CD4-positive, alpha-beta memory T cell (primary cell): ENCODE measurements around the gene TRIM31. TPM values are rescaled to one million over a fixed set of nuclear protein-coding genes. Genes with fewer than 3 reads are reported as not detected.
A peak's percentile ranks its signal among the peaks of the same experiment; 100 is the strongest.

Experiments
- CTCF ChIA-PET: fragments of 350-600 bp; sonication (Branson Sonifier 250); formaldehyde crosslinking; loops from one replicate; lab custom pipeline; 2021; ENCODE audit warnings: inconsistent platforms; ENCODE audit not compliant: partially characterized antibody; lab: Charles Lee
- POLR2A ChIA-PET: fragments of 350-600 bp; sonication (Branson Sonifier 250); formaldehyde crosslinking; loops from one replicate; lab custom pipeline; 2021; ENCODE audit not compliant: partially characterized antibody; lab: Charles Lee
- DNase-seq, 5 donors: peaks; one replicate each; pipeline versions ENCODE4 v3.0.0 to v3.0.0-alpha.2; 2020 to 2022; ENCODE audit warnings: mixed read lengths in 1 of 5
- H3K27ac ChIP-seq: one replicate; pipeline ENCODE4 v1.7.0; 2013; ENCODE audit warnings: low read depth, low read length
- H3K27me3 ChIP-seq: 2 replicates; pipeline ENCODE4 v1.7.0; 2013; ENCODE audit warnings: mild to moderate bottlenecking, low read length, moderate library complexity; ENCODE audit not compliant: insufficient read depth
- H3K36me3 ChIP-seq: 2 replicates; pipeline ENCODE4 v1.7.0; 2013; ENCODE audit warnings: mild to moderate bottlenecking, low read length, moderate library complexity; ENCODE audit not compliant: insufficient read depth
- H3K4me1 ChIP-seq: 2 replicates; pipeline ENCODE4 v1.7.0; 2013; ENCODE audit warnings: mild to moderate bottlenecking, low read length, moderate library complexity; ENCODE audit not compliant: insufficient read depth
- H3K4me3 ChIP-seq, 2 donors: one replicate each; pipeline ENCODE4 v1.7.0; 2013; ENCODE audit warnings: low read length in 2 of 2, mild to moderate bottlenecking in 1 of 2
- H3K9me3 ChIP-seq, 2 donors: one replicate each; pipeline ENCODE4 v1.7.0; 2013; ENCODE audit warnings: low read length in 2 of 2, control low read depth in 1 of 2; ENCODE audit not compliant: control insufficient read depth in 1 of 2
- H3K27ac Mint-ChIP-seq, 7 donors: one replicate each; pipeline ENCODE4 v1.8.0; 2020 to 2021; ENCODE audit warnings: mixed read lengths in 7 of 7, mild to moderate bottlenecking in 6 of 7, inconsistent platforms in 3 of 7, moderate library complexity in 3 of 7
- H3K27me3 Mint-ChIP-seq, 2 donors: one replicate each; pipeline ENCODE4 v1.8.0; 2020 to 2021; ENCODE audit warnings: mixed read lengths in 2 of 2
- H3K36me3 Mint-ChIP-seq, 2 donors: one replicate each; pipeline ENCODE4 v1.8.0; 2020 to 2021; ENCODE audit warnings: mixed read lengths in 2 of 2, inconsistent platforms in 1 of 2, mild to moderate bottlenecking in 1 of 2
- H3K4me1 Mint-ChIP-seq, 4 donors: one replicate each; pipeline ENCODE4 v1.8.0; 2020 to 2021; ENCODE audit warnings: mixed read lengths in 4 of 4, mild to moderate bottlenecking in 1 of 4
- H3K4me3 Mint-ChIP-seq, 8 donors: one replicate each; pipeline ENCODE4 v1.8.0; 2020 to 2021; ENCODE audit warnings: mixed read lengths in 8 of 8, mild to moderate bottlenecking in 7 of 8, moderate library complexity in 6 of 8, inconsistent platforms in 3 of 8
- H3K9me3 Mint-ChIP-seq, 8 donors: one replicate each; pipeline ENCODE4 v1.8.0; 2020 to 2021; ENCODE audit warnings: mixed read lengths in 8 of 8, mild to moderate bottlenecking in 5 of 8, inconsistent platforms in 3 of 8, moderate library complexity in 1 of 8
- intact Hi-C: fragments of 100-400 bp; cut with micrococcal nuclease; formaldehyde crosslinking; loops from one replicate; pipeline ENCODE4 v1.15.1; 2023
- polyA plus RNA-seq, 2 donors: library from polyadenylated mRNA; unstranded; fragments of 300-500 nt; fragmentation: Illumina TruSeq; gene quantifications; one replicate each; pipeline ENCODE4 v1.2.3, GENCODE V29; 2021
- total RNA-seq, 2 experiments: library from RNA; stranded (reverse); gene quantifications; one replicate each; pipeline ENCODE4 v1.2.3, GENCODE V29; 2021

TRIM31 gene
- total and polyA plus RNA-seq, 4 experiments from 2014 or later: 0.11 to 0.21 (median 0.20) TPM; not detected in 1

- Mint-ChIP-seq H3K27me3 (peaks cover 27 to 56% of the 10 kb centered on the region in 2 donors), H3K27ac (no peak overlapping the region), H3K9me3 (no peaks in the 10 kb centered on the region), H3K4me3 (no peak overlapping the region), H3K4me1 (peaks cover 0 to 3% (median 0%) of the 10 kb centered on the region in 4 donors), H3K36me3 (no peaks in the 10 kb centered on the region)
- Histone ChIP-seq H3K27me3 (no peaks in the 10 kb centered on the region), H3K9me3 (no peaks in the 10 kb centered on the region), H3K36me3 (no peaks in the 10 kb centered on the region), H3K4me3 (no peak overlapping the region), H3K27ac (no peak overlapping the region), H3K4me1 (no peaks in the 10 kb centered on the region)
- ChIA-PET POLR2A (no interaction called here), CTCF (interaction anchor here (2.6 kb wide), 1 partner anchor 20 kb away, joined by 11 read pairs; no protein-coding TSS in a partner anchor)
- intact Hi-C loops: no loop called here
- no peak for DNase-seq
These were observed 39.3 kb upstream of the TRIM31 start for GRCh38 chr6:30152016-30152673.

GRCh38 chr6:30151580-30151979, 38.7 kb upstream of the TRIM31 start:
- Mint-ChIP-seq H3K27ac (no peak overlapping the region), H3K27me3 (peaks cover 24 to 55% of the 10 kb centered on the region in 2 donors), H3K9me3 (no peaks in the 10 kb centered on the region), H3K4me1 (peaks cover 0 to 3% (median 0%) of the 10 kb centered on the region in 4 donors), H3K36me3 (no peaks in the 10 kb centered on the region), H3K4me3 (no peak overlapping the region)
- Histone ChIP-seq H3K4me3 (no peak overlapping the region), H3K9me3 (no peaks in the 10 kb centered on the region), H3K36me3 (no peaks in the 10 kb centered on the region), H3K27me3 (no peaks in the 10 kb centered on the region), H3K27ac (no peak overlapping the region), H3K4me1 (no peaks in the 10 kb centered on the region)
- POLR2A ChIA-PET: no interaction called here
- no peak for DNase-seq
- CTCF ChIA-PET: interaction anchor here (2.6 kb wide), 1 partner anchor 20 kb away, joined by 11 read pairs; no protein-coding TSS in a partner anchor
- intact Hi-C loops: no loop called here

- no peaks in the 10 kb centered on the region for H3K36me3 ChIP-seq
- Mint-ChIP-seq H3K27me3 (peaks cover 19 to 50% of the 10 kb centered on the region in 2 donors), H3K9me3 (no peaks in the 10 kb centered on the region), H3K4me1 (peaks cover 0 to 3% (median 0%) of the 10 kb centered on the region in 4 donors), H3K4me3 (no peak overlapping the region), H3K27ac (peak overlapping the region in 1 of 7 donors; percentile 61), H3K36me3 (no peaks in the 10 kb centered on the region)
- no peak overlapping the region for H3K4me3 ChIP-seq
- H3K4me1 ChIP-seq: no peaks in the 10 kb centered on the region
- intact Hi-C loops: no loop called here
- no peaks in the 10 kb centered on the region for H3K9me3 ChIP-seq
- no peaks in the 10 kb centered on the region for H3K27me3 ChIP-seq
- DNase-seq: no peak
- ChIA-PET CTCF (interaction anchor here (2.6 kb wide), 1 partner anchor 19 kb away, joined by 11 read pairs; no protein-coding TSS in a partner anchor), POLR2A (no interaction called here)
- H3K27ac ChIP-seq: no peak overlapping the region
These were observed 37.9 kb upstream of the TRIM31 start for GRCh38 chr6:30150671-30151395.

GRCh38 chr6:30149858-30150550, 37.1 kb upstream of the TRIM31 start:
- H3K27me3 Mint-ChIP-seq: peaks cover 18 to 41% of the 10 kb centered on the region in 2 donors

GRCh38 chr6:30149234-30149633, 36.3 kb upstream of the TRIM31 start:
- no peaks in the 10 kb centered on the region for H3K9me3 ChIP-seq
- H3K27ac ChIP-seq: no peak overlapping the region
- H3K4me3 Mint-ChIP-seq: no peak overlapping the region
- H3K27me3 Mint-ChIP-seq: peaks cover 21 to 39% of the 10 kb centered on the region in 2 donors
- no peaks in the 10 kb centered on the region for H3K4me1 ChIP-seq
- H3K27me3 ChIP-seq: no peaks in the 10 kb centered on the region
- H3K36me3 Mint-ChIP-seq: no peaks in the 10 kb centered on the region
- ChIA-PET CTCF (no interaction called here), POLR2A (no interaction called here)
- no peaks in the 10 kb centered on the region for H3K36me3 ChIP-seq
- H3K4me3 ChIP-seq: no peak overlapping the region
- no peak for DNase-seq
- H3K4me1 Mint-ChIP-seq: peaks cover 0 to 3% (median 0%) of the 10 kb centered on the region in 4 donors
- no peaks in the 10 kb centered on the region for H3K9me3 Mint-ChIP-seq
- intact Hi-C loops: no loop called here
- no peak overlapping the region for H3K27ac Mint-ChIP-seq

More at GRCh38 chr6:30149858-30150550, 37.1 kb upstream of the TRIM31 start:
- POLR2A ChIA-PET: no interaction called here
- Histone ChIP-seq H3K36me3 (no peaks in the 10 kb centered on the region), H3K4me1 (no peaks in the 10 kb centered on the region), H3K27me3 (no peaks in the 10 kb centered on the region), H3K27ac (no peak overlapping the region), H3K4me3 (no peak overlapping the region), H3K9me3 (no peaks in the 10 kb centered on the region)
- CTCF ChIA-PET: interaction anchor here (2.6 kb wide), 1 partner anchor 18 kb away, joined by 11 read pairs; no protein-coding TSS in a partner anchor
- H3K4me3 Mint-ChIP-seq: no peak overlapping the region
- no peaks in the 10 kb centered on the region for H3K9me3 Mint-ChIP-seq
- peak overlapping the region in 1 of 7 donors; percentile 62 for H3K27ac Mint-ChIP-seq
- intact Hi-C loops: no loop called here
- H3K4me1 Mint-ChIP-seq: peaks cover 0 to 3% (median 0%) of the 10 kb centered on the region in 4 donors
- no peaks in the 10 kb centered on the region for H3K36me3 Mint-ChIP-seq
- no peak for DNase-seq

- H3K27me3 ChIP-seq: peaks cover 6% of the 10 kb centered on the region
- H3K4me3 ChIP-seq: no peak overlapping the region
- intact Hi-C loops: no loop called here
- H3K27ac ChIP-seq: no peak overlapping the region
- H3K4me3 Mint-ChIP-seq: no peak overlapping the region
- H3K9me3 ChIP-seq: no peaks in the 10 kb centered on the region
- ChIA-PET CTCF (interaction anchor here (1.9 kb wide), 1 partner anchor 16 kb away, joined by 5 read pairs; no protein-coding TSS in a partner anchor), POLR2A (no interaction called here)
- H3K4me1 Mint-ChIP-seq: peaks cover 0 to 3% (median 0%) of the 10 kb centered on the region in 4 donors
- H3K27me3 Mint-ChIP-seq: peaks cover 29 to 36% of the 10 kb centered on the region in 2 donors
- no peak for DNase-seq
- no peaks in the 10 kb centered on the region for H3K36me3 ChIP-seq
- H3K9me3 Mint-ChIP-seq: no peaks in the 10 kb centered on the region
- H3K27ac Mint-ChIP-seq: no peak overlapping the region
- H3K4me1 ChIP-seq: no peaks in the 10 kb centered on the region
- H3K36me3 Mint-ChIP-seq: no peaks in the 10 kb centered on the region
These were observed 34.2 kb upstream of the TRIM31 start for GRCh38 chr6:30147096-30147495.

- H3K9me3 Mint-ChIP-seq: no peaks in the 10 kb centered on the region
- CTCF ChIA-PET: interaction anchor here (0.8 kb wide), 1 partner anchor 8 kb away, joined by 3 read pairs; no protein-coding TSS in a partner anchor
- no peak for DNase-seq
- no peak overlapping the region for H3K27ac Mint-ChIP-seq
- intact Hi-C loops: no loop called here
- H3K9me3 ChIP-seq: no peaks in the 10 kb centered on the region
- no peaks in the 10 kb centered on the region for H3K36me3 ChIP-seq
- H3K27me3 Mint-ChIP-seq: peaks cover 39 to 40% of the 10 kb centered on the region in 2 donors
- H3K36me3 Mint-ChIP-seq: no peaks in the 10 kb centered on the region
- no peaks in the 10 kb centered on the region for H3K4me1 Mint-ChIP-seq
- H3K4me3 ChIP-seq: no peak overlapping the region
- H3K27ac ChIP-seq: no peak overlapping the region
- POLR2A ChIA-PET: no interaction called here
- peaks cover 6% of the 10 kb centered on the region for H3K27me3 ChIP-seq
- H3K4me3 Mint-ChIP-seq: no peak overlapping the region
- no peaks in the 10 kb centered on the region for H3K4me1 ChIP-seq
These were observed 32.9 kb upstream of the TRIM31 start for GRCh38 chr6:30145818-30146217.
